GM19324 (cell line): ENCODE results near the gene ADAMTS4.
A peak's percentile ranks its signal among the peaks of the same experiment; 100 is the strongest.
"Not testable (repeated sequence)": the region's sequence is repeated elsewhere in the genome, so short reads cannot be mapped to it uniquely, and the experiment has no call there.

Experiments
- ATAC-seq: cut with Tn5 transposase; IDR thresholded peaks from one replicate; pipeline ENCODE4 v1.9.1; 2021; ENCODE audit warnings: mild to moderate bottlenecking, moderate library complexity; ENCODE audit not compliant: unreplicated experiment, low FRiP score

The ADAMTS4 gene, protein sequence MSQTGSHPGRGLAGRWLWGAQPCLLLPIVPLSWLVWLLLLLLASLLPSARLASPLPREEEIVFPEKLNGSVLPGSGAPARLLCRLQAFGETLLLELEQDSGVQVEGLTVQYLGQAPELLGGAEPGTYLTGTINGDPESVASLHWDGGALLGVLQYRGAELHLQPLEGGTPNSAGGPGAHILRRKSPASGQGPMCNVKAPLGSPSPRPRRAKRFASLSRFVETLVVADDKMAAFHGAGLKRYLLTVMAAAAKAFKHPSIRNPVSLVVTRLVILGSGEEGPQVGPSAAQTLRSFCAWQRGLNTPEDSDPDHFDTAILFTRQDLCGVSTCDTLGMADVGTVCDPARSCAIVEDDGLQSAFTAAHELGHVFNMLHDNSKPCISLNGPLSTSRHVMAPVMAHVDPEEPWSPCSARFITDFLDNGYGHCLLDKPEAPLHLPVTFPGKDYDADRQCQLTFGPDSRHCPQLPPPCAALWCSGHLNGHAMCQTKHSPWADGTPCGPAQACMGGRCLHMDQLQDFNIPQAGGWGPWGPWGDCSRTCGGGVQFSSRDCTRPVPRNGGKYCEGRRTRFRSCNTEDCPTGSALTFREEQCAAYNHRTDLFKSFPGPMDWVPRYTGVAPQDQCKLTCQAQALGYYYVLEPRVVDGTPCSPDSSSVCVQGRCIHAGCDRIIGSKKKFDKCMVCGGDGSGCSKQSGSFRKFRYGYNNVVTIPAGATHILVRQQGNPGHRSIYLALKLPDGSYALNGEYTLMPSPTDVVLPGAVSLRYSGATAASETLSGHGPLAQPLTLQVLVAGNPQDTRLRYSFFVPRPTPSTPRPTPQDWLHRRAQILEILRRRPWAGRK

DNA sequence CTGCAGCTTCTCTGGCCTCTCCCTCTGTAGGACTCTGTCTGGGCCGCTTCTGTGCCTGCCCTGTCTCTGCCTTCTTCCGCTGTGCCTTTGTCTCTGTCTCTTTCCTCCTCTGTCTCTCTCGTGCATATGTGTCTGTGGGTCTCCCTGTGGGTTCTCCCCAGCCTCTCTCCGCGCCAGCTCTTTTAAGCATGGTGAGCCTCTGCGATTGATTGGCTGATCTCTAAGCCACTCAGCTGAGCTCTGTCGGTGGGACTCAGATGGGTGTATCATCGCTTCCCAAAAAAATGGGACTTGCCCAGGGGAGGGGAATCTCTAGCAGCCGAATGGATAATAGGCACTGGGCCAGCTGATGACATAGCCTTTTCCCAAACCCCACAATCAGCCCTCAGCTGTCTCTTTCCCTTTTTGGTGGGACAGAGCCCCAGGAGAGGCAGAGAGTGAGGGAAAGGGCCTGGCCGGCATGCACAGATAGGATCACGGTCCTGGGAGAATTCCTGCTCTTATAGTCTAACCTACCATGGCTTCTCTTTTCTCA lies at the start of gene ADAMTS4:
Gene ADAMTS4 (minus strand): TSS at position 158 of the 535 bp plus-strand sequence. CDS start 427 bp downstream, outside the sequence.
- ATAC-seq: no peak

DNA sequence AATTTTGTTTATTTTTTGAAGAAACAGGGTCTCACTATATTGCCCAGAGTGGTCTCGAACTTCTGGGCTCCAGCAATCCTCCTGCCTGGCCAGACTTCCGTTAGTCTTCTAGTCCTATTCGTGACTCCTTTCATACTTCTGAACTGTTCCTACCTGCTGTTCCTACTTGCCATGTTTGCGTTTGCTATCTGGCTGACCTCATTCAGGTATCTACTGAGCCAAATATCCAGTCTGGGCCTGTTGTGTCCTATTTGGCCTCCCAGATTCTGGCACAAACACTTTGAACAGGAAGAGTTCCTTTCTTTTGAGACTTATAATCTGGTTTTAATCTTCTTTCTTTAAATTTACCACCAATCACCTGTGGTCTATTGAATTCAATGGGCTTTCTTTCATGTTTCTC lies 46.0 kb upstream of the ADAMTS4 start:
- ATAC-seq: no peak

DNA sequence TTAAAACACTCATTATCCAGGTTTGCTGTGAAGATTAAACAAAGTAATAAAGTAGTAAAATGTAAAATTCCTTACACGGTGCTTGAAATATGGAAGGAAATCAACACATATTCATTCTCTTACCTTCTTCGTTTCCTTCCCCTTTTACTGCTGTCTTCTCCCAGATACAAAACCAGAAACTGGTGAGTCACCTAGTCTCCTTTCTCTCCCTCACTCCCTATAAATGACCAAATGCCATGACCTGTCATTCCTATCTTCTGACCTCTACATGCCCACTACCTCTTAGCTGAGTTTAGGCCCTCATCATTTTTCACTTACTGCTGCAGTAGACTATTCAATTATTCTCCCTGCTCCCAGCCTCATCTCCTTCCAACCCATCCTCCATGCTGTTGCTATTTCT lies 43.5 kb upstream of the ADAMTS4 start:
- ATAC-seq: no peak

DNA sequence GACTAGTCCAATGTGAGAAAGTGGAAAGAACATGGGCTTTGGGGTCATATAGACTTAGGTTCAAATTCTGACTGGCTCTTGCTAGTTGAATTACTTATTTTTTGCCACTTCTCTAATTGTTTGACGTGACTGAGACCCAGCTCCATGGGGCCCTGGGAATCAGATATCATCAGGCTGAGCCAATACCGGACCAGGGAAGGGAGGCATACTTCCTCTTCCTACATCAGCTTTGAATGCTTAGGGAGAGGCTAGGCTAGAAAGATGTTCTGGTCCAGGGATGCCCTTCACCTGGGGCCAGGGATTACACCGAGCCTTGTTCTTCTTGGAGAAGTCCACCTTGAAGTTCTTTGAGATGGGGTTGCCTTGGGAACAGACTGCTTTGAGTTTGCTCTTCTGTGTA lies 42.8 kb upstream of the ADAMTS4 start:
- no peak for ATAC-seq

DNA sequence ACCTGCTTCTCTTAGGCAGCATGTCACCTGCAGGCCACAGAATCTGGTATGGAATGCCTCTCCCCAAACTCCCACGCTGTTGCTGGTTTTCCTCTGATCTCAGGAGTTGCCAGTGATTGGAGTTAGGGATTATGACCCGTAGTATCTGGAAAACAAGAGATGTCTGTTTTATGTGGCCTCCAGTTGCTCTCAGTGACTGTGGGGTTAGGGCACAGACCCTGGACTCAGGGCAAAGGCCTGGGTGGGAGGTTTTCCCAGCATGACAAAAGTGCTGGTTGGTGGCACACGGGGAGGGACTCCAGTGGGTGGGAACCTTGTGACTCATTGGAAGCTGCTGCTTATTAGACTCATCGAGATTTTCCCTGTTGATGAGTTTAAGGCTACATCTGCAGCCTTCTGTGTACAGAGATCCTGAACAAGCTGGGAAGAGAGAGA lies 39.2 kb upstream of the ADAMTS4 start, which contains the start of gene NR1I3:
Gene NR1I3 (minus strand): TSS at position 165 of the 435 bp plus-strand sequence. CDS start 1,638 bp downstream, outside the sequence.
- ATAC-seq: no peak

DNA sequence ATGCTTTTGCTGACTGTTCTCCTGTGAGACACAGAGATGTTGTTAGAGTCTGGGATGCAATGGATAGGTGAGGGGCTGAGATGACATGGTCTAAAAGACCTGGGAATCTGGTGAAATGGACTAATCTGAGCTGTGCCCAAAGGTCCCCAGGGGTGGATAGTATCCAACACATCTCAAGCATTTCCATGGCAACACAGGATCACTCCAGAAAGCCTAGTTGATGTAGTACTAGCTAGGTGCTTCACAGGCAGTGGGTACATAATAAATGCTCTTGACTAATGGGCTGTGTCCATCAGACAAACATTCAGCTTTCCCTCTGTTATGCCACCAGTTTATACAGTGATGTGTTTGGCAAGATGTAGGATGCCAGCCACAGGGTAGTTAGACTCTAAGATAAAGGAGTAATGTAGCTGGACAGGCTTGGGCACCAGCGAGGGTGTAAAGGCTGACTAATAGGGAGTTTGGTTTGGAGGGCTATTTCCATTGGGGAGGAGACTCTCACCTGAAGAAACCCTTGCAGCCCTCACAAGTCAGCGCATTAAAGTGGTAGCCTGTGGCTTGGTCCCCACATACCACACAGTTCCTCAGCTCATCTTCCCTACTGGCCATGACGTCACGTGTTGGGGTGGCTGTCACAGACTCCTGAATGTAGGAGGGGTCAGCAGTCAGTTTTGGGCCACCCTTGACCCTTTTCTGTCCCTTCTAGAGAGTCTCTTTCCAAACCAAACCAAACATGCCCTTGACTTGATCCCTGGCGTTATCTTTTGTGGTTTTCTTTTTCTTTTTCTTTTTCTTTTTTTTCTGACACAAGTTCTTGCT lies 37.3 kb upstream of the ADAMTS4 start:
- ATAC-seq: no peak

DNA sequence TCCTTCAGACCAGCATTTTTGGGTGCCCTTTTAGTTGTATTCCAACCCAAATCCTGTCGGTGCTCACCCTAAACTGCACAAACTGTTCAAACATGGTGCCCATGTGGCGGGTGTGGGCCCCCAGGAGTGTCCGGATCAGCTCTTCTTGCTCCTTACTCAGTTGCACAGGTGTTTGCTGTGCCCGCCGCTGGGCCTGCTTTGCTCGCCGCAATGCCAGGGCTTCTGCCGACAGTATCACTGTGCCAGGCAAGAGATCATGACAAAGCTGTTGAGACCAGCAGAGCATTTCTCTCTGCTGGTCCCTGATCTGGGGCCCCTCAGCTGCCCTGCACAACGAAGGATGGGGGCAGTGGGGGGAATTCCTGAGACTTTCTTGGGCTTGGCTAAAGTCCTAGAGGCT lies 34.2 kb upstream of the ADAMTS4 start:
- no peak for ATAC-seq

DNA sequence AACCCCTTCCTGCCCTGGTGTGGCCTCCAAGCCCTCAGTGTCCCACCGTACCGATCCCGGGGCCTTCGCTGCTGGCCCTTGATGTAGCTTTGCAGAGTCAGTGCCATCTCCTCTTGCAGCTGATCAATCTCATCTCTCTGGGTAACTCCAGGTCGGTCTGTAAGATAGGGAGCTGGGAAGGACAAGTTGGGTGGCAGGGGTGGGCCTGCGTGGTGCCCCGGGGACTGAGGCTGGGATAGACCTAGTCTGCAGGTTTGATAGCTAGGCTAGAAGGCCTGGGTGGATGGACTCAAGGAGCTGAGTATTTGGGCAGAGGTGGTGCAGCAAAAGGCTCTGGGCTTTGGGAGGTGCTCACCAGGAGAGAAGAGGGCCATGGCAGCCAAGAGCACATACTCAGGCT lies 31.9 kb upstream of the ADAMTS4 start:
- no peak for ATAC-seq

DNA sequence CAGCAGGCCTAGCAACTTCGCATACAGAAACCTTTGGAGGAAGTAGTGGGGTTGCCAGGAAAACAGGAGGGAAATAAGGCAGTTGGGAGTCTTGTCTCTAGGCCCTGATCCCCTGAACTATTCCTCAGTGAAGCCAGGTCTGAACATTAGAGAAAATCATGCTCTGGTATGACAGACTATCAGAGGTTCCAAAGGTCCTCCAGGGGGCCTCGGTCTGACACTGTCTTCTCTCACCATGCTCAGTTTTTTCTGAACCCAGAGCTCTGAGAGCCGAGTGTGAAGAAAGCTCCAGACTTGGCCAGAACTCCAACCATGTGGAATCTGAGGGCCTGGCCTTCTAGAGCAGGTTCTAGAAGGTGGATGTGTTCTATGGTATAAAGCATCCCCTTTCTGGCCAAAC lies 31.0 kb upstream of the ADAMTS4 start:
- ATAC-seq: no peak

DNA sequence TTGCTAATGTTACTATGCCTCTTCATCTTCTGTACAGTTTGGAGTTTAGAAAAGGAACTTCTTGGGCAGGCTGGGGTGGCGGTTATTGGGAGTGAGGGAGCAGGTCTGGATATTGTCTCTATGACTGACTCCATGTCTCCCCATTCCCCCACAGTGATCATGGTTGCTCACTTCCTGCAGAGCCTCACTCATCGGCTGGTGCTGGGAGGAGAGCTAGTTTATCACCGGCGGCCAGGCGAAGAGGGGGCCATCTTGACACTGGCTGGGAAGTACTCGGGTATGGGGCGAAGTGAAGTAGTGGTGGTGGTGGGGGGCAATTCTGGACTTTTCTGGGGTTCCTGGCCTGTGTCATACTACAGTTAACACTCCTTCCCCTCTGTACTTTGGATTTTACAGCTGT lies 29.2 kb upstream of the ADAMTS4 start:
- ATAC-seq: no peak

DNA sequence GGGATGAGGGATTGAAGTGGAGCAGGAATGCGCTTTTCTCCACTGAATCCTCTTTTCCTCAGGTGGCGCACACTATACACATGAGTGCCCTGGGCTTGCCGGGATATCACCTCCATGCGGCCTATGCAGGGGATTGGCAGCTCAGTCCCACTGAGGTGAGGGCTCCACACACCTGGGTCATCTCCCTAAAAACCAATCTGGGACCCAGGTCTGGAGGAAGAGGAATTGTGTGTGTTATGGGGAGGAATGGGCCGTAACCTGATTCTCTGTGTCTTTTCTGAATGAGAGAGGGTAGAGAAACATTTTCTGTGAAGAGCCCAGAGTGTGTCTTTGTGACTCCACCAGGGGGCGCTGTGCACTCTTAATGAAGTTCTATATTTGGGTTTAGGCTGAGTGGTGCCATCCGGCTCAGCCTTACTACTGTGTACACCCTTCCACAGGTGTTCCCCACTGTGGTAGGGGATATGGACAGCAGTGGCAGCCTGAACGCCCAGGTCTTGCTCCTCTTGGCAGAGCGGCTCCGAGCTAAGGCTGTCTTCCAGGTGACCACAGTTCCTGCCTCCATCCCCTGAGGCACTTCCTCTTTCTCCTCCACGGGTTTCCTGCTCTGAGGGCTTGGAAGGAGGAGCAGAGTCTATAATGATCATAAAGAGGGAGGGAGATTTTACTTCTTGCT lies 28.5 kb upstream of the ADAMTS4 start:
- no peak for ATAC-seq

DNA sequence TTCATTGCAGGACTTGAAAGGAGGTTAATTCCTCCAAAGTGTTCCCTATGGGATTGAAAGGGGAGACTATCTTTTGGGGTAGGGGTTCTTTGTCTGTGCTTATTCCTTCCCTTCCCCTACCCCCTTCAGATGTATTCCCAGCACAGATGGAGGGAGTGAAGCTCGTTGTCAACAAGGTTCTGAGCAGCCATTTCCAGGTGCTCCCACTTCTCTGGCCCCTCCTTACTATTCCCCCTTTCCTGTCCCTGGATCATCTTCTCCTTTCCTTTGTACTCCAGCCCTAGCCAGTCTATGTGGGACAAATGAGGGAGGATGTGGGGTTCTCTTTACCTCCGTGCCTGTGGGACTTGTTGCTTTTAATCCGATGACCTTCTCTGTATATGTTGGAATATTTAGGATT lies 27.9 kb upstream of the ADAMTS4 start:
- no peak for ATAC-seq

DNA sequence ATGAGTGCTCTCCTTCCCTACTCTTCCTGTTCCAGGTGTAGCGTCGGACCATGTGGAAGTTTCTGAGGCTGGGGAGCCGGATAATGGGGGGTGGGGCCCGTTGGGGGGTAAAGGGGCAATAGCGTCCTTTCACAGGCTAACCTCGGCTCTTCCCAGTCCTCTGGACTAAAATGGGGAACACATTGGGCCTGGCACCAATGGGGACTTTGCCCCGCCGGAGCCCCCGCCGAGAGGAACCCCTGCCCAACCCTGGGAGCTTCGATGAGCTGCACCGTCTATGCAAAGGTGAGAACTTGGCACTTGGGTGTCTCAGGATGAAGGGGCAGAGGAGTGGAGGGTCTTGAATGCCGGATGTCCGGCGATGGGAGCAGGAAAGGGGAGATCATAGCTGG lies 27.5 kb upstream of the ADAMTS4 start:
- ATAC-seq: no peak

DNA sequence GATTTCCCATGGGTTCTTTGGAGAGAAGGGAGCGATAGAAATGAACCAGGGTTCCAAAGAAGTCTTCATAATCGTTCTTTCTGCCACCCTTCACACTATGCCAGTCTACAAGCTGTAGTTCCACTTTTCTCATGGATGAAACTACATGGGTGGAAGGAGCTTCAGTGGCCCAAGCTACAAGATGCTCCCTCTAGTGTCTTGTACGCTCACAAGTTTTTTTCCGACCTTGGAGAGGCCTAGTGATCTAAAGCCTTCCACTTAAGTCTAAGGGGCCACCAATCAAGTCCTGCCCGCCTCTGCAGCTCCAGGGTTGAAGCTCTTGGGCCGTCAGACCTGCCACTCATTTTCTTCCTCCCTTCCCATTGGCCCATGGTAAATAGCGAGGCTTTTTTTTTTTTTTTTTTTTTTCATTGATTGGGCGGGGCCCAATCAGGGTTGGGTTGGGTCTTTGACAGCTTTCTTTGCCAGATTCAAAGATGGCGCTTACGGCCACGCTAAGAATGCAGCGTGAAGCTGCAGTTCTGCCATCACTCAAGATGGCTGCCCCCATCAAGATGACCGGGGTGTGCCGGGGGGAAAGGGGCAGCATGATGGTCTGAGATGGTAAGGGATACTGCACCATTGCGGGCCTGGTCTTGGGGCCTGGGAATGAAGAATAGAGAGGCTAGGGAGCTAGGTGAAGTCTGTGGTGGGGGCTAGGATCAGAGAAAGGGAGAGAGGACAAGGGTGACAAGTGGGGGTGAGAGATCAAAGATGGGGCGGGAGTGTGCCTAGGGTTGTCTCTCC lies 26.9 kb upstream of the ADAMTS4 start, which contains the start of gene TOMM40L:
Gene TOMM40L (plus strand): TSS at position 527 of the 786 bp plus-strand sequence. CDS start 430 bp downstream, outside the sequence.
- peak; percentile 91 for ATAC-seq

DNA sequence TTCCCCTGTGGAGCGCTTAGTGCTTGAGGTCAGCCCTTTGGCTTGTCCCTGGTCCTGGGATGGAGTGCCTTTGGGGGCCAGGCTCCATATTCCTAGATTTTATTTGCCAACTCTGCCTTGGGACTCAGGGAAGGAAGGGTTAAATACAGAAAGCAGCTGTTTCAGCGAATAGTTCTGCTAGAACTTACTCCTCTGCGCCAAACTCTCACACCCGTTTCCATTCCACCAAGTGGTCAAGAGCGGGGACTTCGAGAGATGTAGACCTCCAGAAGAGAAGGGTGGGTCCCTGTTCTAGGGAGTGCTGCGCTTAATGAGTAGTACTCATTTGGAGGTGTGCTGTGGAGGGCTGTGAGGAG lies 26.3 kb upstream of the ADAMTS4 start:
- ATAC-seq: no peak

DNA sequence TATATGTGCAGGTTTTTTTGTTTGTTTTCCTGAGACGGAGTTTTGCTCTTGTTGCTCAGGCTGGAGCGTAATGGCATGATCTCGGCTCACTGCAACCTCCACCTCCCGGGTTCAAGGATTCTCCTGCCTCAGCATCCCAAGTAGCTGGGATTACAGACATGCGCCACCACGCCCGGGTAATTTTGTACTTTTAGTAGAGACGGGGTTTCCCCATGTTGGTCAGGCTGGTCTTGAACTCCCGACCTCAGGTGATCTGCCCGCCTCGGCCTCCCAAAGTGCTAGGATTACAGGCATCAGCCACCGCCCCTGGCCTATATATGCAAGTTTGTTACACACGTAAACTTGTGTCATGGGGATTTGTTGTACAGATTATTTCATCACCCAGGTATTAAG lies 25.8 kb upstream of the ADAMTS4 start:
- not testable (repeated sequence) for ATAC-seq

DNA sequence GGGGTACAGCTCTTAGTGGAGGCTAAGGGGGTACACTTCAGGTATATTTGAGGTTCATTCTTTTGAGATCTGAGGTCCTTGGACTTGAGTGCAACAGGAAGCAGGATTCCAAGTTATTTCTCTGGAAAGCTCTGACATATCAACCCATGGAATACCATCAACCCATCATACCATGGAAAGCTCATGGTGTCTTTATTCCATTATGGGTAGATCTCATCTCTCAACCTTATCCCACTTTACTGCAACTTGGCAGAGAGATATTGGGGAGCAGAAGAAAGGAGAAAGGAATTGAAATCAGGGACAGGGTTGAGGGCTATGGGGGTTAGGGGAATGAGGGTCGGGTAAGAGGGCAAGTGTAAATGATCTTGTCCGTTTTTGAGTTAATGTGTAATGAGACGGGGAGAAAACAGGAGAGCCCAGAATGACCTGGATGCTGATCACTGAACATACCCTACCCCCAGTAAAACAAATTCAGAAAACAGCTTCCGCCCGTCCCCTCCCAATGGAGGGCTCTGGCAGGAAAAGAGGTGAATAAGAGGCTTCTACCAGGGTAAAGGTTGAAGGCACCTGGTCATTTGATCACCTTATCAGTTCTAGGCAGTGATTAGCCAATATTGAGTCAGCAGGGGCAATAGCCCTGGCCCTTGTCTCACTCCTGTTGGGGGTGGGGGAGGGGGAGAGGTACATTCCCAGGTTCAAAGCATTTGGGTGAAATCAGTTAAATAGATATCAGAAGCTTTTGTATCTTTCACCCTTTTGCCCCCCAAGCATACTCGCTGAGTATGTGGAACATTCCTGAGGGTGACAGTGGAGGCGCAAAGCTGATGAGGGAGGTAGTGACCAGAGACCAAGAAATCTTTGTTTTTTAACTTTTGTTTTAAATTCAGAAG lies 25.2 kb upstream of the ADAMTS4 start:
- ATAC-seq: no peak
